ENCODE results near the gene ZNF32.
"Not testable (repeated sequence)": the region's sequence is repeated elsewhere in the genome, so short reads cannot be mapped to it uniquely, and the experiment has no call there.

The ZNF32 gene

GRCh38 chr10:43679509-43679908, 30.8 kb upstream of the ZNF32 start:
- DNase-seq: no peak

GRCh38 chr10:43678654-43679053, 30.0 kb upstream of the ZNF32 start:
- DNase-seq: no peak

- DNase-seq: no peak
Observed at GRCh38 chr10:43676901-43677300, 28.2 kb upstream of the ZNF32 start.

- DNase-seq: no peak
Observed at GRCh38 chr10:43676331-43676730, 27.6 kb upstream of the ZNF32 start.

- no peak for DNase-seq
Observed at GRCh38 chr10:43674553-43675210, 26.0 kb upstream of the ZNF32 start.

- DNase-seq: no peak
Observed at GRCh38 chr10:43673471-43673870, 24.8 kb upstream of the ZNF32 start.

GRCh38 chr10:43671659-43672531, 23.2 kb upstream of the ZNF32 start:
- peak; percentile 24 for DNase-seq

GRCh38 chr10:43669386-43669785, 20.7 kb upstream of the ZNF32 start:
- no peak for DNase-seq

- DNase-seq: no peak
Observed at GRCh38 chr10:43667761-43668386, 19.2 kb upstream of the ZNF32 start.

- DNase-seq: no peak
Observed at GRCh38 chr10:43667317-43667731, 18.6 kb upstream of the ZNF32 start.

- no peak for DNase-seq
Observed at GRCh38 chr10:43666552-43666951, 17.9 kb upstream of the ZNF32 start.

GRCh38 chr10:43665054-43665453, 16.4 kb upstream of the ZNF32 start:
- DNase-seq: no peak

GRCh38 chr10:43658227-43658626, 9.5 kb upstream of the ZNF32 start:
- no peak for DNase-seq

GRCh38 chr10:43655311-43655710, 6.6 kb upstream of the ZNF32 start:
- DNase-seq: no peak

- DNase-seq: no peak
Observed at GRCh38 chr10:43653746-43654145, 5.1 kb upstream of the ZNF32 start.

GRCh38 chr10:43649185-43649523, 473 bp upstream of the ZNF32 start:
- no peak for DNase-seq

- no peak for DNase-seq
Observed at GRCh38 chr10:43648095-43648397, 635 bp downstream of the ZNF32 start.

- no peak for DNase-seq
Observed at GRCh38 chr10:43647576-43647975, 1.1 kb downstream of the ZNF32 start.

GRCh38 chr10:43645866-43646265, 2.8 kb downstream of the ZNF32 start:
- DNase-seq: no peak

GRCh38 chr10:43644252-43644651, 4.4 kb downstream of the ZNF32 start:
- no peak for DNase-seq

- DNase-seq: no peak
Observed at GRCh38 chr10:43640603-43641002, 8.1 kb downstream of the ZNF32 start.

- not testable (repeated sequence) for DNase-seq
Observed at GRCh38 chr10:43635816-43636215, 12.9 kb downstream of the ZNF32 start.

GRCh38 chr10:43628956-43629355, 19.7 kb downstream of the ZNF32 start:
- no peak for DNase-seq

GRCh38 chr10:43627942-43628341, 20.7 kb downstream of the ZNF32 start:
- DNase-seq: no peak

Data from stimulated activated CD4-positive, alpha-beta T cell treated with anti-CD3 and anti-CD28 coated beads, Interleukin-12 subunit alpha, Interleukin-12 subunit beta, amount 100 ng/mL, for 4 hours (primary cell).